GM21360 (cell line): ENCODE data around the gene BMF.
"Not testable (repeated sequence)": the region's sequence is repeated elsewhere in the genome, so short reads cannot be mapped to it uniquely, and the experiment has no call there.

ENCODE experiments used
- ATAC-seq: cut with Tn5 transposase; IDR thresholded peaks from one replicate; pipeline ENCODE4 v1.9.1; 2021; ENCODE audit warnings: mild to moderate bottlenecking, moderate library complexity; ENCODE audit not compliant: unreplicated experiment

BMF gene

DNA sequence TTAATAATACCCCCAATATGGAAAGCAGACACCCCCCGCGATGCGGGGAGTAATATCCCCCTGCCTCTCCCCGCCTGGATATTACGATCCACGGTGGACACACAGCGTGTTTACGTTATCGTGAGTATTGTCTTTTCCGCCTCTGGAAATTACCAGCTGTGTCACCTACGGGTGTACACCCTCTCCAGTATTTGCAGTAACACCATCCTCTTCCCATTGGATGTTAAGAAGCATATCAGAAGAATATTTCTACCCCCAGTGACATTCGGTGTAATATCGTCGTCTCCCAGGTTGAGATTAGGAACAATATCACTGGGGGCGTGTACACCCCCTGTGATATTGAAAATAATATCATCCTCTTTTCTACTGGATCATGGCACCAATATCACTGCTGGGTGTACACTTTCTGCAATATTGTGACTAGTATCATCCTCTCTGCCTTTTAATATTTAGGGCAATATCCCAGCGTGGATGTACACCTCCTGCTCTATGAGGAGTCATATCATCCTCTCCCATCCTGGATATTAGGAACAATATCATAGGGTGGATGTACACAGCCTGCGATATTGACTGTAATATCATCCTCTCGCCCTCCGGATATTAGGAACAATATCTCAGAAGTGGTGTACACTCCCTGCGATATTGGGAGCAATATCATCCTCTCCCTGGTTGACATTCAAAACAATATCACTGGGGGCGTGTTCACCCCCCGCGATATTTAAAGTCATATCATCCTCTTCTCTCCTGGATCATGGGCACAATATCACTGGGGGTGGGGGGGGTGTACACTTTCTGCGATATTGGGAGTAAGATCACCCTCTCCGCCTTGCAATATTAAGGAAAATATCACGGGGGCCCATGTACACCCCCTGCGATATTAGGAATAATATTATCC lies 20.3 kb upstream of the BMF start:
- ATAC-seq = no peak

DNA sequence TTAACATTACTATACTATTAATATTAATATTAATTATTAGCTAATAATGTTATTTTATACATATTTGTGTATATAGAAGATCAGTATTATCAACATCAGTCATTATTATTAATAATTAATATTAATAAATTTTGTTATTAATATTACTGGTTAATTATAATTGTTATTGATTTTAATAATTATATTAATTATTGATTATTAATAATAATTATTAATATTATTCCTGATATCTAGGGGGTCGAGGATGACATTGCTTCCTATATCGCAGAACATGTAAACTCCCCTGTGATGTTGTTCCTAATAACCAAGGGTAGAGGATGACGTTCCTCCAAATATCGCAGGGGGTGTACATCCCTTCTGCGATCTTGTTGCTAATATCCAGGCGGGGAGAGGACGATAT lies 17.3 kb upstream of the BMF start:
- no peak for ATAC-seq

DNA sequence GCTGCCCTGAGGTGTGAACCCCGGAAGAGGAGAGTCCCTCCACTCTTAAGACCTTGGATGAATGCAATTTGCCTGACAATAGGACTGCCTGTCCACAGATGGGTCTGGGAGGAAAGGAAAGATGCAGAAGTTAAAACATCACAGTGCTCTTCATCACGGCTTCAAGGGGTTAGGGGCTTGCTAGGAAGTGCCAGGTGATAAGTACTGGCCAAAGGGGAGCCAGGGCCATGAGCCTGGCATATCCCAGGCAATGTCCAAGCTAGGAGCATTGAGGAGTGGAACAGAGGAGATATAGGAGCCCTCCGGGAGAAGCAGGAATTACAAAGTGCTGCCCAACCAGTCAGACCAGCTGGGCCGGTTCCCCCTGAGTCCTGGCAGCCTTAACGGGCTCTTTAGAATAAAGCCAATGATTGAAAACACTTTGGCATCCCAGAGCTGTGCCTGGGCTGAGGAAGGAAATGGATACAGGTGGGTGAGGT lies 16.2 kb upstream of the BMF start:
- ATAC-seq = not testable (repeated sequence)

DNA sequence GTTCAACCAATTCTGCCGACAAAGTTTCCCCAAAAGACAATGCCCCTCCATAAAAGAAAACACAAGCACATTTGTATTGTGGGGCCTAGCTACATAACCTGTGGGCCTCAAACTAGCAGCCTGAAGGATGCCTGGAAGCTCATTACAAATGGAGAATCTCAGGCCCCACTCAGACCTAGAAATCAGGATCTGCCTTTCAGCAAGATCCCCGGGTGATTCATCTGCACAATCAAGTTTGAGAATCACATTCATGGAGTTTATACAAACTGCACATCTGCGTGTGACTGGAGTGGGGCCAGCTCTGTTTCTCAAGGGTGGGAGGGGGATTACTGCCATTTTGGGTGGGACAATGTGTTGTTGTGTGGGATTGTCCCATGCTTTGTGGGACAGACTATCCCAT lies 15.7 kb upstream of the BMF start:
- not testable (repeated sequence) for ATAC-seq

DNA sequence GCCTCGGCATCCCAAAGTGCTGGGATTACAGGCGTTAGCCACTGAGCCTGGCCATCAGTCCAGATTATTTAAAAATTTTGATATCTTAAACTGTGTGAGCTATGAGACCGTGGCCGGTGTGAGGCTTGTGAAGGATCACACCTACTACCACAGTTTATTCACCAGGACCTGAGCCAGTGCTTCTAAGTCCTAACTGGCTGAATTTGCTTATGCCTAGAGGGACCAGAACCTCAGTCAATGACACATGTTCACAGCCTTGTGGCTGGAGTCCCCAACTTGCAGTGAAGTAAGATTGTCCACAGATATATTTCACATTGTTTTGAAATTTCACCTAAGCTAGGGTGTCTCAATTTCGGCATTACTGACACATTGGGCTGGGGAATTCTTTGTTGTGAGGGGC lies 15.2 kb upstream of the BMF start:
- ATAC-seq = not testable (repeated sequence)

DNA sequence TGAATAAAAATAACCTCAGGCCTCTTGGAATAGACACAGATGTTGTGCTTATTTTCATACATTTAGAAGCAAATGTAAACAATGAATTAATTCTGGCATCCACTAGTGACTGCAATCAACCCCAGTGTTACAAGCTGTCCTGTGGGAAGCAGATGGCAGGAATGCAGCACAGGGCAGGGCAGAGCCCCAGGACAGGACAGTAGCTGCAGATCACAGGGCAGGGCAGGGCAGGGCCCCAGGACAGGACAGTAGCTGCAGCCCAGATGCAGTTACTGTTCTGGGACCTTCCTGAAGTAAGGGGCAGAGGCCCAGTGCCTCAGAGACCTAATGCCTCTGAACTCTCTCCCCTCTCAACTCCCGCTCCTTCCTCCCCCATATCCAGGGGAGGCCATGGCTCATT lies 14.3 kb upstream of the BMF start:
- ATAC-seq = not testable (repeated sequence)

DNA sequence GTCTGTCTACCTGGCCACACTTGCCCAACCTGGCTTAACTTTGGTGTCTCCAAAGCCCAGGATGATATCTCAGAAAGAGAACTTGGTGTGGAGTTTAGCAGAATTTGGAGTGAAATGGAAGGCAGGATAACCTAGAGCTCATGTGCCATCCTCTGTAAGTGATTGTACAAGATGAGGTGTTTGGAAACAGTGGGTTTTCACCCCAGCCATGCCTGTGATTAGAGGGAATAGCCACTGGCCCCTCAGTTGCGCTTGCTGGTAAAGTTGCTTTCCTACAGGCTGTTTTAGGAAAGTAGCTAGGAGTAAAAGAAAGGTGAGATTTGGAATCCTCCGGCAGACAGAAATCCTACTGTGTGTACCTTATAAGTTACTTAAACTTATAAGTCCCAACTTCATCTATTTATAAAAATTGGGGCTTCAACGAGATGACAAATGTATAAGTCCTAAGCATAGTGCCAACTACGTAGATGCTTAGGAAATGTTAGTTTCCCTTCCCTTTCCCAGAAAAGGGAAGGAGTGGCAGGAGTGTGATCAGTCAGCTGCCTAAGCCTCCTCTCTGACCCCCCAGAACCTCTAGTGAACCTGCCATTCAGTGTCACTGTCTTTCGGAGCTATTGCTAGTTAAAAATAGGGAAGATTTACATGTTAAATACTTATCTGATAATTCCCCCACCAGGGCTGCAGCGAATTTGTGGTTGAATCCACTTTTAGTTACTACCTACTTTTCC lies 13.4 kb upstream of the BMF start:
- no peak for ATAC-seq

DNA sequence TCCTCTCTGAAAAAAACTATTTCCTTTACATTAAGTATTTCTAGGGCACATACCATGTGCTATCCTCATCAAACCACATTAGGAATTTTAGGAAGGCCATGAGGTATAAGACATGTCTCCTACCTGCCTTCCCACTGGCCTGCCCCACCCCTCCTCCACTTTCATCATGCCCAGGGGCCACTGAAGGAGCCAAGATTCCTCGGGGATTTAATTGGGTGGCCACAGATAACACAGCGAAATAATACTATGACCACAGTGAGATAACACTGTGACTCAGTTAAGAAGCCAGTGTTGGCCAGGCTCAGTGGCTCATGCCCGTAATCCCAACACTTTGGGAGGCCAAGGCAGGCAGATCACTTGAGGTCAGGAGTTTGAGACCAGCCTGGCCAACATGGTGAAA lies 9.8 kb upstream of the BMF start:
- ATAC-seq = no peak

DNA sequence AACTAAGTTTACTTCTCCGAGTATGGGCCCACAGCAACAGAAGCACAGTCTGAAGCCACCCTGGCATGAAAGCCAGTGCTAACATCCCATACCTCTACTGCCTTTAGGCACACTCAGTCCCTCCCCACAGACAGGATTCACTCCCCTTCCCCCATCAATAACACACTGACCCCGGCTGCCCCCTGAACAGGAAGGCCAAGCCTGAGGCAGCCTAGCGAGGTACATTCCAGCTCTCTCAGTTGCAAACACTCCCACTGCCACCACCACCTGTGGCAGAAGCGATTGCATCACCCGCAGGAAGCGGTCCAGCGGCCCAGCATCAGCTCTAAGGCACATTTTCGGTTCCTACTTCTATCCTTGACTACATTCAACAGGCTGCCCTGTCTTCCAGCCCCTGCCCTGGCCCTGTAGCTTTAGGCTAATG lies 7.0 kb upstream of the BMF start:
- peak; percentile 91 for ATAC-seq

DNA sequence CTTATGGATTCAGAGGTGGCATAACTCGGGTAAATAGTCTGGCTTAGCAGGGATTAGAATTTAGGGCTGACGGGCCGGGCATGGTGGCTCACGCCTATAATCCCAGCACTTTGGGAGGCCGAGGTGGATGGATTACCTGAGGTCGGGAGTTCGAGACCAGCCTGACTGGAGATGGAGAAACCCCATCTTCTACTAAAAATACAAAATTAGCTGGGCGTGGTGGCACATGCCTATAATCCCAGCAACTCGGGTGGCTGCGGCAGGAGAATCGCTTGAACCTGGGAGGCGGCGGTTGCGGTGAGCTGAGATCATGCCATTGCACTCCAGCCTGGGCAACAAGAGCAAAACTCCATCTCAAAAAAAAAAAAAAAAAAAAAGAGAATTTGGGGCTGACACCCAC lies 6.4 kb upstream of the BMF start:
- ATAC-seq = not testable (repeated sequence)

DNA sequence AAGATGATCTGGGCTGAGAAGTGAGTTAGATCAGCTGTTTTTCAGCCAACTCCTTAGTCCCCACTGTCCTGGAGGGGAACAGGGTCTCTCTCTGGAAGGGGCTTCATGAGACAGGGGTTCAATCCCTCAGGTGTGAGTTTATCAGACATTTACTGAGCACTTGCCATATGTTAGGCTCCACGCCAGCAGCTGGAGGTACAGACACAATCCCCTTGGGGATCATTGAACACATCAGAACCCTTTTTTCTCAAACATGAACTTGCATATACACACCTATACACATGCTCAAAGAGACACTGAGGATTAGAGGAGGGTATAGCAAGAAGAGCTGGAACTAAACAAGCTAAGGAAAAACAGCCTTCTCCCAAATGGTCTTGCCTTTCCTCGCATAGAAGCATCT lies 5.5 kb upstream of the BMF start:
- ATAC-seq = no peak

DNA sequence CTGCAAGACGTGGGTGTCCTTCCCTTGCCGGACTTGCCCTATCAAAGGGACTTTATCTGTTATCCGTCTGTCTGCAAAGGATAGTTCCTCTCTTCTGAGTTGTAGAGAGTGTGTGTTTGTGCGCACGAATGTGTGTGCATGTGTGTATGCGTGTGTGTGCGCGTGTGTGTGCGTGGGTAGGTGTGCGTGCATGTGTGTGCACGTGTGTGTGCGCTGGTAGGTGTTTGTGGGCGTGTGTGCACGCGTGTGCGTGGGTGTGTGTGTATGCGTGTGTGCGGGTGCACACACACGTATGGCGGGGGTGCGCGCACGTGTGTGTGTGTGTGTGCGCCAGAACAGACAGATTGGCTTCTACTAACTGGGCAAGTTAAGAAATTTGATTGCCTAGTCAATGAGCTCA lies 4.1 kb upstream of the BMF start:
- no peak for ATAC-seq

DNA sequence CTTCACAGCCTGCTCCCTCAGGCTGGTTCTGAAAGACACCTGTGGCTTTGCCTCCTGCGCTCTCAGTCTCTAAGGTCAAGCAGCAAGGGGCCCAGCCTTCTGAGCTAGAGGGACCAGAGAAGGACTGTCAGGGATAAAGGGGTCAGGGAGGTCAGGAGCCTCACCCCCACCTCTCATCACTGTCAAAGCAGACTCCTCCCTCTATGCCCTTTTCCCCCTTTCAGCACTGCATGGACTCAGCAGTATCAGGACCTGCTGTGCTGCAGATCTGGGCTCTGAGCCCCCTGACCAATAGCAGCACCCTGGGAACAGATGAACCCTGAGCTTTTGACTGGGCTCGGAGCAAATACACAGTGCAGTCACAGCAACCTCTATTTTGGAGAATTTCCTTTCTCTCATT lies 3.2 kb upstream of the BMF start:
- no peak for ATAC-seq

DNA sequence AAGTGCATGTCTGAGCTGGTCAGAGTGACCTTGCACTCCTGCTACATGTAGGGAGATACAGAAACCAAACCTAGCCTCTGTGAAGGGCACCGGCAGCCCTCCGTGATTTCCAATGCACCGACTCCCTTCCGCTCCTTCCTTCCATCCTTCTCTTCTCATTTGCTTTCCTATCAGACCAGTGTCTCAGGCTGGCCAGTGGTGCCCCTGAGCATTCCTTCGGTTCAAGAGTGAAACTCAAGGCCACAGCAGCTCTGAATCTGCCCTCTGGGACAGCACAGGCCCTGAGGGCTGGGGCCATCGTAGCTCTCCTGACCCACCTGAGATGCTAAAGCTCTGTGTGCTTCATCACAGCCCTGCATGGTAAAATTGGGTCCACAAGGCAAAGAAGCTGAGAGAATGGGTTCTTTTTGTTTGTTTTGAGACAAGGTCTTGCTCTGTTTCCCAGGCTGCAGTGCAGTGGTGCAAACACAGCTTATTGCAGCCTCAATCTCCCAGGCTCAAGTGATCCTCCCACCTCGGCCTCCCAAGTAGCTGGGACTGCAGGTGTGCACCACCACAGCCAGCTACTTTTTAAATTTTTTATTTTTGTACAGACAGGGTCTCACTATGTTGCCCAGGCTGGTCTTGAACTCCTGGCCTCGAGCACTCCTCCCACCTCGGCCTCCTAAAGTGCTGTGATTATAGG lies 2.3 kb upstream of the BMF start:
- no peak for ATAC-seq

DNA sequence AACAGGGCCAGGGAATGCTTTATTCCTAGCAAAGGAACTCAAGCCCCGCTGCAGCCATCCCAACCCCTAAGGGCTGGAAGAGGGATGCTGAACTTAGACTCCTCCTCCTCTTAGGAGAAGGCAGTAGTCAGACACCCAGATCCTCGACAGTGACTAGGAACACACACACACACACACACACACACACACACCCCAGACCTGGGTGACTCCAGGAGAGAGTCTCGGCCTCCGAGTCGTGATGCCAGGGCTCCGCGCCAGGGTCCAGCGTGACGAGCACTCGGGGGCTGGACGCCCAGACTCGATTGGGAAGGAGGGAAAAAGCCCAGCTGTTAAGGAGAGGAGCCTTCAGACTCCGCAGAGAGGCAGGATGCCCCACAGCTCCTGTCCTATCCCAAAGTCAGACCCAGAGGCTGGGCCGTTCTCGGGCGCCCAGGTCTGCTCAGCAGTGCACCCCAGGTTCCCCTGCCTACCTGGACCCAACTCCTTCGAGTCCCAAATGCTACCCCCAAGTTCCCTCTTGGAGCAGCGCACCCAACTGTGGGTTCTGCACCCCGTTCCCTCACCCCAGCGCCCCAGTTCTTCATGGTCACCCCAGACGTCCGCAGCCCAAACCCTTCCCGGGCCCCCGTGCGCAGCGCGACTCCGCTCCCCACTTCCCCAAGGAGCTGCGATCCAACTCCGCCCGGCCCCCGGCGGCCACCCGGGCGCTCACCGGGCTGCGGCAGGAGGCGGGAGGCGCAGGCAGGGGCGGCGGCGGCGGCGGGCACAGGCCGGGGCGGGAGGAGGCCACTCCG lies 421 bp downstream of the BMF start:
- no peak for ATAC-seq

DNA sequence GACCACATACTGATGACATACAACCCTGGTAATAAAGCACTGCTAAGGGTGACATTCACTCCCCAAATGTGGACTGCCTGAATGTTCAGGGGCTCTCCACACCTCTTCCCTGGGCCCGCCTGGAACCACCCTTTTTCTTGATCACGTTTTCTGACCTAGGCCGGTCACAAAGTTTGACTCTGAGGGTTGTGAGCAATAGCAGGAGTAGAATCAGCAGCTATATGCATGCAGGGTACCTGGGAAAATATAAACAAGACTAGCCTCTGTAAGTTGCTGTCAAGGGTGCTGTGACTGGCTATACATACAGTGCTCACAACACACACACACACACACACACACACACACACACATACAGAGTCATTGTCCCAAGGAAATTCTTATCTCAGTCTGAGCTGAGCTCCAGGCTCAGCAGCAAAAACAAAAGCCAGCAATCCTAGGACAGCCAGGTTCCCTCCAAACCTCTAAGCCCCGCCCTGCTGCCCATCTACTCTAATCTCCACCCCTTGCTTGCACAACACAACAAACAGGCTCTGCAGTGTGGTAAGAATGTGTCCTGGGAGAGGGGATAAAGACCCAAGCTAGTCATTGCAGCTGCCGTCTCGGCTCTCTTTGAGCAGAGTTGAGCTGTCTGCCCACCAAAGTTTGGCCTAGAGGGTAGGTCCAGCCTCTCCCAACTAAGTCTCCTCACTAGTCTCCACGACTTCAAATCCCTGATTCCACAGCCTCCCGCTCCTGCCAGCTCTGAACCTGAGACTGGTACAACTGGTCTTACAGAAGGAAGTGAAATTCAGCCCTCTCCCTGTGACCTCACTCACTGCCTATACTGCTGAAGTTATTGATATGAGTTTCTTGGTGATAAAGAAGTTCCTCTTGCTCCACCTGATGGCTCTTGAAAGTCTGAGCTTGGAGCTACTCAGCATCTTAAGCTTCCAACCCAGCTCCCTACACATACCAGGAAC lies 2.2 kb downstream of the BMF start:
- peak; percentile 29 for ATAC-seq

DNA sequence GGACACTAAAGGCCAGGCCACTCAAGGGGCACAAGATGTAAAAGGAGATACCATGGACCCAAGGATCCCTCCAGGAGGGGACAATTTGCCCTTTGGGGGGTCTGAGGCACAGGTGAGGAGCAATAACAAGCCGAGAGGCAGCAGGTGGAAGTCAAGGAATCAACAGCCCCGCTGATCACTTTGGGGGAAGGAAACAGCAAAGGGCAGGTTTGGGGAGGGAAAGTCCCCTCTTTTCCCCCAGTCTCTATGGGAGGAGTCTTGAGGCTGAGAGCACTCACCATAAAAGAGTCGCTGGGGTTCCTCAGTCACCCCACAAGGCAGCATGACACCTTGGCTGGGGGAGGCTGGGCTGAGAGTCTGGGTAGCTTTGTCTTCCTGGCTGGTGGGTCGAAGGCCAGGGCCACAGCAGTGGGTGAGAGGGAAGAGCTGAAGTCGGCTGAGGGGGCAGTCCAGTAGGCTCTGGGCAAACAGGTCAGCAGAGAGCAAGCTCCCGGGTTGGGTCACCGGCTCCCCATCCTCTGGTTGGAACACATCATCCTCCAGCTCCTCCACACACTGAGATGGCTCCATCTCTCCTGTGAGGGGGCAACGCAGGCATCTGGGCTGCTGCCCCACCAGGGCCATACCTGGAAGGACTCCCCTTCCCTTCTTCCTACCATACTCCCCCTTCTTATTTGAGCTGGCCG lies 3.0 kb downstream of the BMF start:
- no peak for ATAC-seq

DNA sequence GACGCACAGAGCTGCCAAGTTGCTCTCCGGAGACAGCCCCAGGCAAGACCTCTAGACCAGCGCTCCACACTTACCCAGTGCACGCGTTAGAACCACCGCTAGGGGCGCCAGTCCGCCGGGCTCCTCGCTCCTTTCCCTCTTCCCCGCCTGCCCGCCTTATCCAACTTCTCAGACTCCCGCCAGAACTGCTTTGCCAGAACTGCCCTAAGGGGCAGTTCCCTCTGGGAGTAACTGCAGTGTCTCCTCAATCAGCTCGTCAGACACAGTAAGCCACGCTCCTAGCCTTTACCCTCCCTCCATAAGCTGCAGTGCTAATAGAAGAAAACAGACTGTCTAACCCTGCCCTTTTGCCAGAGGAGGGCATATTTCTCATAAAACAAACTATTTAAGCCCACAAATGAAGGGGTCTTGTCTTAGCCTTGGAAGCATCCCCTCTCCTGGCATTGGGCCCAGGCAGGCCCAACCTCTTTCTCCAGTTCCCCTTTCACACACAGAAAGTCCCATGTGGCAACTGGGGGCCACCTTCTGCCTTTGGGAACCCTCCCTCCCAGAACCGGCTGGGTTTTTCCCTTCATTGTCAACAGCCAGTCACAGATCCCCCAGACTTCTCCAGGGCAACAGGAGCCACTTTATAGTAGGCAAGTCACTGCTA lies 3.7 kb downstream of the BMF start:
- ATAC-seq = no peak
